Stimulated activated CD8-positive, alpha-beta memory T cell treated with anti-CD3 and anti-CD28 coated beads, Interleukin-2, amount 100 ng/mL, for 1 hour (primary cell): Measurements from ENCODE around the gene RNASE11.
"Not testable (repeated sequence)": the region's sequence is repeated elsewhere in the genome, so short reads cannot be mapped to it uniquely, and the experiment has no call there.

ENCODE experiments used
- DNase-seq, 2 donors: peaks; one replicate each; pipeline ENCODE4 v3.0.0-alpha.2; 2020; ENCODE audit warnings: low read depth in 2 of 2

Gene RNASE11

GRCh38 chr14:20614038-20614840 lies 26.4 kb upstream of the RNASE11 start:
- DNase-seq = no peak

- DNase-seq = peak; percentile 61 to 62
Observed at GRCh38 chr14:20613094-20614037, 25.6 kb upstream of the RNASE11 start.

- no peak for DNase-seq
Observed at GRCh38 chr14:20612403-20612802, 24.6 kb upstream of the RNASE11 start.

- no peak for DNase-seq
Observed at GRCh38 chr14:20611277-20611676, 23.5 kb upstream of the RNASE11 start.

GRCh38 chr14:20610002-20610765 lies 22.4 kb upstream of the RNASE11 start:
- peak; percentile 37 to 52 for DNase-seq

- no peak for DNase-seq
Observed at GRCh38 chr14:20609215-20610001, 21.6 kb upstream of the RNASE11 start.

- no peak for DNase-seq
Observed at GRCh38 chr14:20608383-20609110, 20.7 kb upstream of the RNASE11 start.

- no peak for DNase-seq
Observed at GRCh38 chr14:20607617-20608016, 19.8 kb upstream of the RNASE11 start.

GRCh38 chr14:20606902-20607242 lies 19.1 kb upstream of the RNASE11 start:
- no peak for DNase-seq

- no peak for DNase-seq
Observed at GRCh38 chr14:20606190-20606901, 18.5 kb upstream of the RNASE11 start.

- DNase-seq = no peak
Observed at GRCh38 chr14:20603813-20604690, 16.3 kb upstream of the RNASE11 start.

- DNase-seq = no peak
Observed at GRCh38 chr14:20602583-20602982, 14.8 kb upstream of the RNASE11 start.

- DNase-seq = no peak
Observed at GRCh38 chr14:20601522-20601921, 13.7 kb upstream of the RNASE11 start.

GRCh38 chr14:20597108-20597507 lies 9.3 kb upstream of the RNASE11 start:
- no peak for DNase-seq

GRCh38 chr14:20595726-20596125 lies 7.9 kb upstream of the RNASE11 start:
- DNase-seq = not testable (repeated sequence)

- DNase-seq = no peak
Observed at GRCh38 chr14:20592574-20592973, 4.8 kb upstream of the RNASE11 start.

GRCh38 chr14:20591235-20591634 lies 3.4 kb upstream of the RNASE11 start, which contains the start of gene RNASE12:
RNASE12 (minus strand) TSS chr14:20591376; CDS start chr14:20590723, 653 bp downstream.
- DNase-seq = no peak

GRCh38 chr14:20583908-20584307 lies 3.9 kb downstream of the RNASE11 start:
- DNase-seq = no peak

GRCh38 chr14:20583142-20583541 lies 4.7 kb downstream of the RNASE11 start:
- no peak for DNase-seq
